Measurements from ENCODE around the gene DEAF1.

The DEAF1 gene

DNA sequence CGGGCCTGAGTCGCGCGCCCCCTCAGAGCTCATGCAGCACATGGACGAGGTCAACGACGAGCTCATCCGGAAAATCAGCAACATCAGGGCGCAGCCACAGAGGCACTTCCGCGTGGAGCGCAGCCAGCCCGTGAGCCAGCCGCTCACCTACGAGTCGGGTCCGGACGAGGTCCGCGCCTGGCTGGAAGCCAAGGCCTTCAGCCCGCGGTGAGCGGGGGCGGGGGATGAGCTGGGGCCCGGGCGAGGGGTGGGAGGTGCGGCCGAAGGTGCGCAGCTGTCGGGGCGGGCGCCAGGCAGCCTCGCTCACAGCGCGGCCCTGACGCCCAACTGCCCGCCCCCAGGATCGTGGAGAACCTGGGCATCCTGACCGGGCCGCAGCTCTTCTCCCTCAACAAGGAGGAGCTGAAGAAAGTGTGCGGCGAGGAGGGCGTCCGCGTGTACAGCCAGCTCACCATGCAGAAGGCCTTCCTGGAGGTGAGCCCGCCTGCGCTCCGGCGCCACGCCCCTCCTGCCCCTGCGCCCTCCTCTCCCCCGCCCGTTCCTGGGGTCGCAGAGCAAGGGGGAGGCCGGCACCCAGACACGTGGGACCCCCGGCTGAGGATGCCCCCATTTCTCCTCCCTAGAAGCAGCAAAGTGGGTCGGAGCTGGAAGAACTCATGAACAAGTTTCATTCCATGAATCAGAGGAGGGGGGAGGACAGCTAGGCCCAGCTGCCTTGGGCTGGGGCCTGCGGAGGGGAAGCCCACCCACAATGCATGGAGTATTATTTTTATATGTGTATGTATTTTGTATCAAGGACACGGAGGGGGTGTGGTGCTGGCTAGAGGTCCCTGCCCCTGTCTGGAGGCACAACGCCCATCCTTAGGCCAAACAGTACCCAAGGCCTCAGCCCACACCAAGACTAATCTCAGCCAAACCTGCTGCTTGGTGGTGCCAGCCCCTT, 31.5 kb upstream of the DEAF1 start:
- Histone ChIP-seq H3K4me3 (ENCODE audit: low read length, poor library complexity, severe bottlenecking) (no peak overlapping the region), H3F3A (ENCODE audit: low read depth) (no peaks in the 10 kb centered on the region), H3K9ac (ENCODE audit: low read depth, low read length, poor library complexity, severe bottlenecking) (no peak overlapping the region), H3K9me3 (ENCODE audit: insufficient read depth, low read depth, low read length) (no peaks in the 10 kb centered on the region), H3K36me3 (ENCODE audit: insufficient read depth, low read length) (no peaks in the 10 kb centered on the region), H3K27me3 (ENCODE audit: insufficient read depth, low read length, poor library complexity, severe bottlenecking) (no peaks in the 10 kb centered on the region), H2AFZ (ENCODE audit: low read length) (no peak overlapping the region), H3K9me2 (replicated peaks; ENCODE audit: low read depth, low read length) (no peaks in the 10 kb centered on the region), H4K20me1 (ENCODE audit: insufficient read depth, low read length, poor library complexity, severe bottlenecking) (no peaks in the 10 kb centered on the region), H3K79me2 (ENCODE audit: insufficient read depth, low read length) (no peaks in the 10 kb centered on the region), H3K4me2 (ENCODE audit: low read depth, low read length, poor library complexity, severe bottlenecking) (no peak overlapping the region), H3K4me1 (ENCODE audit: insufficient read depth, low read length, poor library complexity, severe bottlenecking) (peaks cover 3% of the 10 kb centered on the region)
- TF ChIP-seq, protein P1, sequence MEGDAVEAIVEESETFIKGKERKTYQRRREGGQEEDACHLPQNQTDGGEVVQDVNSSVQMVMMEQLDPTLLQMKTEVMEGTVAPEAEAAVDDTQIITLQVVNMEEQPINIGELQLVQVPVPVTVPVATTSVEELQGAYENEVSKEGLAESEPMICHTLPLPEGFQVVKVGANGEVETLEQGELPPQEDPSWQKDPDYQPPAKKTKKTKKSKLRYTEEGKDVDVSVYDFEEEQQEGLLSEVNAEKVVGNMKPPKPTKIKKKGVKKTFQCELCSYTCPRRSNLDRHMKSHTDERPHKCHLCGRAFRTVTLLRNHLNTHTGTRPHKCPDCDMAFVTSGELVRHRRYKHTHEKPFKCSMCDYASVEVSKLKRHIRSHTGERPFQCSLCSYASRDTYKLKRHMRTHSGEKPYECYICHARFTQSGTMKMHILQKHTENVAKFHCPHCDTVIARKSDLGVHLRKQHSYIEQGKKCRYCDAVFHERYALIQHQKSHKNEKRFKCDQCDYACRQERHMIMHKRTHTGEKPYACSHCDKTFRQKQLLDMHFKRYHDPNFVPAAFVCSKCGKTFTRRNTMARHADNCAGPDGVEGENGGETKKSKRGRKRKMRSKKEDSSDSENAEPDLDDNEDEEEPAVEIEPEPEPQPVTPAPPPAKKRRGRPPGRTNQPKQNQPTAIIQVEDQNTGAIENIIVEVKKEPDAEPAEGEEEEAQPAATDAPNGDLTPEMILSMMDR (conservative IDR thresholded peaks at IDR 0.05; ENCODE audit: low read length), result no peak

DNA sequence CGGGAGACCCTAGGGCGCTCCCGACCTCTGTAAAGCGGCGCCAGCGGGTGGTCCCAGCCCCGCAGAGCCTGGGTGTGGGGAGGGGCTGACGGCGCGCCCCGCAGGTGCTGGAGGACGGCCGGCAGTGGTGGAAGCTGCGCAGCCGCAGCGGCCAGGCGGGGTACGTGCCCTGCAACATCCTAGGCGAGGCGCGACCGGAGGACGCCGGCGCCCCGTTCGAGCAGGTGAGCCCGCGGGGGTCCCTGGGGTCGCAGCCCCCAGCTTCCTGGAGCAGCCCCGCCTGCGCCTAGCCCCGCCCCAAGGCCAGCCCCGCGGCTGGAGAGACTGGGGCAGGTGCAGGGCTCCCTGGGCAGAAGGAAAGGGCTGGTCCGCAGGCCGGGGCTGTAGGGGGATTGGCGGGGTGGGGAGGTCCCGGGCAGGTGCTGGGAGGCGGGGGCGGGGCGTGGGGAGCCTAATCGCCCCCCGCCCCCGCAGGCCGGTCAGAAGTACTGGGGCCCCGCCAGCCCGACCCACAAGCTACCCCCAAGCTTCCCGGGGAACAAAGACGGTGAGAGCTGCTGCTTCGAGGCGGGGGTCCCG, 30.7 kb upstream of the DEAF1 start:
- Histone ChIP-seq H3K4me1 (ENCODE audit: insufficient read depth, low read length, poor library complexity, severe bottlenecking) (peaks cover 3% of the 10 kb centered on the region), H3K4me2 (ENCODE audit: low read depth, low read length, poor library complexity, severe bottlenecking) (no peak overlapping the region), H3K4me3 (ENCODE audit: low read length, poor library complexity, severe bottlenecking) (no peak overlapping the region)

DNA sequence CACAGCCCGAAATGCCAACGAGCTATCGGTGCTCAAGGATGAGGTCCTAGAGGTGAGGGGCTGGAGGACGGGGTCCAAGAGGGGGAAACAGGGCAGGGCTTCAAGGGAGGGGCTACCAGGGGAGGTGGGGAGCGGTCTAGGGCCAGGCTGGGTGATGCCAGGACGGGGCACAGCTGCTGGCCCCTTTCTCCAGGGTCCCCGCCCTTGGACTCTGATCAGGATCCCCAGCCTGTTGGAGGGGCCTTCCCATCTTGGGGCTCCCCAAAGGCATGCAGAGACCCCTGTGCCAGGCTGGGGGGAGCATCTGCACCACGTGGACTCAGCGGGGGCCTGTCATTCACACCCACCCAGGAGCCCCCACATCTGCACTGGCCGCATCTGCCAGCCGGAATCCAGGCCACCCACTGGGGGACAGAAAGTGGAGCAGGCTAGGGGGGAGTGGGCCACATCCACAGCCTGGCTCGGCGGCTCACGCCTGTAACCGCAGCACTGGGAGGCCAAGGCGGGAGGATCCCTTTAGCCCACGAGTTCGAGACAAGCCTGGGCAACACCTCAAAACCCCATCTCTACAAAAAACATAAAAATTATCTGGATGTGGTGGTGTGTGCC, 29.9 kb upstream of the DEAF1 start:
- Histone ChIP-seq H2AFZ (ENCODE audit: low read length) (no peak overlapping the region), H3K9ac (ENCODE audit: low read depth, low read length, poor library complexity, severe bottlenecking) (no peak overlapping the region)

More for the DNA sequence above, 30.7 kb upstream of the DEAF1 start:
- H3K9ac ChIP-seq (ENCODE audit: low read depth, low read length, poor library complexity, severe bottlenecking), result no peak overlapping the region
- no peaks in the 10 kb centered on the region for H4K20me1 ChIP-seq (ENCODE audit: insufficient read depth, low read length, poor library complexity, severe bottlenecking)
- no peaks in the 10 kb centered on the region for H3F3A ChIP-seq (ENCODE audit: low read depth)
- H3K9me2 ChIP-seq (replicated peaks; ENCODE audit: low read depth, low read length), result no peaks in the 10 kb centered on the region
- TF ChIP-seq EZH2phosphoT487 (IDR thresholded peaks at IDR 0.05; ENCODE audit: borderline replicate concordance), result no peak
- TF ChIP-seq, protein P1 (conservative IDR thresholded peaks at IDR 0.05; ENCODE audit: low read length), result no peak
- no peaks in the 10 kb centered on the region for H3K9me3 ChIP-seq (ENCODE audit: insufficient read depth, low read depth, low read length)
- H3K79me2 ChIP-seq (ENCODE audit: insufficient read depth, low read length), result no peaks in the 10 kb centered on the region
- H3K27me3 ChIP-seq (ENCODE audit: insufficient read depth, low read length, poor library complexity, severe bottlenecking), result no peaks in the 10 kb centered on the region
- no peak overlapping the region for H2AFZ ChIP-seq (ENCODE audit: low read length)
- no peaks in the 10 kb centered on the region for H3K36me3 ChIP-seq (ENCODE audit: insufficient read depth, low read length)

More for the DNA sequence above, 29.9 kb upstream of the DEAF1 start:
- Histone ChIP-seq H3K4me3 (ENCODE audit: low read length, poor library complexity, severe bottlenecking) (no peak overlapping the region), H3K4me2 (ENCODE audit: low read depth, low read length, poor library complexity, severe bottlenecking) (no peak overlapping the region), H4K20me1 (ENCODE audit: insufficient read depth, low read length, poor library complexity, severe bottlenecking) (no peaks in the 10 kb centered on the region), H3K36me3 (ENCODE audit: insufficient read depth, low read length) (no peaks in the 10 kb centered on the region), H3K9me3 (ENCODE audit: insufficient read depth, low read depth, low read length) (no peaks in the 10 kb centered on the region), H3F3A (ENCODE audit: low read depth) (no peaks in the 10 kb centered on the region), H3K4me1 (ENCODE audit: insufficient read depth, low read length, poor library complexity, severe bottlenecking) (peaks cover 3% of the 10 kb centered on the region), H3K27me3 (ENCODE audit: insufficient read depth, low read length, poor library complexity, severe bottlenecking) (no peaks in the 10 kb centered on the region), H3K9me2 (replicated peaks; ENCODE audit: low read depth, low read length) (no peaks in the 10 kb centered on the region), H3K79me2 (ENCODE audit: insufficient read depth, low read length) (no peaks in the 10 kb centered on the region)
- TF ChIP-seq EZH2phosphoT487 (IDR thresholded peaks at IDR 0.05; ENCODE audit: borderline replicate concordance), result no peak
- TF ChIP-seq, protein P1 (conservative IDR thresholded peaks at IDR 0.05; ENCODE audit: low read length), result no peak
